Measurements from ENCODE around the gene PTPN14.

DNA sequence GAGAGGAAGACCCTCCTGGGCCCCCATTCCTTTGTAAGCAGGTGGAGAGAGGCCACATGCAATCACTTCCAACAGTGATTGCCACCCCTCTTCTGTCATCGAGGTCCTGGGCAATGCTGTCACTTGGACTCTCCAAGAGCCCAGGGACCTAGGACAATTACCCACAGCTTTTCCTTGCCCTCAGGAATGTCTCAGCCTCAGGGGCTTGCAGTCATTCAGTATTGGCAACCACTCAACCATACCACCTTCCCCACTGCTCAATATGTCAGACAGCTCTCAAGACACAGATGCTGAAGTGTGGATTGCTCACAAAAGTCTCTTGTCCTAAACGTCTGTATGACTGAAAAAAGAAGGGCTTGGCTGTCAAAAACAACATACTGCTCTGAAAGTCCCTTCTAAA lies 87.8 kb downstream of the PTPN14 start:
- TF ChIP-seq ELF4 (IDR thresholded peaks at IDR 0.05): no peak
- no peak for TF ChIP-seq SP1 (IDR thresholded peaks at IDR 0.05)
